Left lobe of liver (tissue), 2 donors: Measurements from ENCODE around the gene RAP1B. TPM values are rescaled to one million over a fixed set of nuclear protein-coding genes. Genes with fewer than 3 reads are reported as not detected.

Experiments
- ATAC-seq: fragments of 200-7000 bp; cut with Tn5 transposase; one replicate; pipeline ENCODE4 v1.9.1; 2020; ENCODE audit warnings: mild to moderate bottlenecking, moderate library complexity
- DNase-seq: peaks from one replicate; pipeline ENCODE4 v3.0.0-alpha.2; 2020; ENCODE audit warnings: low spot score
- total RNA-seq: library from RNA; stranded (reverse); gene quantifications from one replicate; pipeline ENCODE4 v1.2.1, GENCODE V29; 2021
- donor health status: DM: no; HTN: no; CAD: no; lungs with moderate emphysema.
- donor health status: DM: no; HTN: yes; CAD: no.

The RAP1B gene
- total RNA-seq, 1 donor from 2014 or later: 48.1 TPM

DNA sequence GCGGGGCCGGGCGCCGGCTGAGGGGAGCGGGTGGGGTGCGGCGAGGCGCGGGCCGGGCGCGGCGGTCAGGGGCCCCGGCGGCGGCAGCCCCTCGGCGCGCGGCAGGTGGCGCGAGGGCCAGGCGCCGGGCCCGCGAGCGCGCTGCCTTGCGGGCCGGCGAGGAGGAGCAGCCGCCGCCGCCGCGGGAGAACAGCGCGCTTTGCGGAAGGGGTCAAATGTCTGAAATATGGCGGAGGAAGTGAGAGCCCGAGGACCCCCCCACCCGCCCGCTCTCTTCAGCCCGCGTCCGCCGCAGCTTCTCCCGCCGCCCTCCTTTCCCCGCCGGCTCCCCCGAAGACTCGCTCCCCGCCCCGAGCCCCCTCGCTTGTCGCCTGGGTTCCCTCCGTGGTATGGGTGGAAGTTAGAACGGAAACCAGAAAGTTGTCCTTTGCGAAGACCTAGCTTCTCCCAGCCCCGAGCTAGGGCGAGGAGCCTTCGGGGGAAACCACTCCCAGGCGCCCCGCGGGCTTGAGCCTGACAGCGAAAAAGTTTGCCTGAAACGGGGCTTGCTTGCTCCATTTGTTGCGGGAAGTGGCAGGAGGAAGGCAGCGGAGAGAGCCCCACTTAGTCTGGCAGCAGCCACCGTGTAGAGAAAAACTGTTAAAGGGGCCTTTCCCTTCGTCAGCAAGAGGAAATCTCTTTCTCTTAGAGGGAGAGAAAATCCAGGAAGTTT lies 551 bp downstream of the RAP1B start:
- peak; percentile 72 for DNase-seq
- peak; percentile 51 for ATAC-seq

DNA sequence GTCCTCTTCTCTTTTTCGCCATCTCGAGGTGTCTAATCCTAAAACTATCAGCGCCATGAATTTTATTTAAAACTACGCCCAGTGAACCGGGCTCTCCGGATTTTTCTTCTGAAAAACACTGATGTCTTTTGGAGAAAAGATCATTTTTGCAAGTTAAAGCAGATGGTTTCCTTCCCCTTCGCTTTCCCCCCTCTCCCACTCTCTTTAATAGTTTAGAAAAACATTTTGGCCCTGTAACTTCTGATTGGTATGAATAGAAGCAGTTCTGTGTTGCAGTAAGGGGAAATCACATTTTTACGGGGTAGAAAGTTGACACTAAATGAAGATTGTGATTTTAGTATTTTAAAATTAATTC lies 1.1 kb downstream of the RAP1B start:
- no peak for ATAC-seq
- no peak for DNase-seq

GRCh38 chr12:68612202-68612601 lies 1.5 kb downstream of the RAP1B start:
- ATAC-seq: no peak
- no peak for DNase-seq

DNA sequence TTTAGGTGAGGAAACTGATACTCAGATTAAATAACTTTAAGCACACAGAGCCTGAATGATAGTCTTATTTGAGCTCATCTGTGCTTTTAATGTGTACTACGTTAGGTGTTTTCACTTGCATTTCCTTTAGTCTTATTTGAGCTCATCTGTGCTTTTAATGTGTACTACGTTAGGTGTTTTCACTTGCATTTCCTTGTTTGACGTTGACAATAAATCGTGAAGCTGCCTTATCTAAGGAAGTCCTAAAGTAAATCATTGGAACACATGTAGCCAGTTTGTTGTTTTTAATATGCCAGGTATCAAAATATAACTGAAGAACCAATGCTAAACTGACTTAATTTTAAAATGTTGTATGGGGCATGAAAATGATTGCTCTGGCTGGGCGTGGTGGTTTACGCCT lies 2.0 kb downstream of the RAP1B start:
- ATAC-seq (no peak), DNase-seq (no peak)

DNA sequence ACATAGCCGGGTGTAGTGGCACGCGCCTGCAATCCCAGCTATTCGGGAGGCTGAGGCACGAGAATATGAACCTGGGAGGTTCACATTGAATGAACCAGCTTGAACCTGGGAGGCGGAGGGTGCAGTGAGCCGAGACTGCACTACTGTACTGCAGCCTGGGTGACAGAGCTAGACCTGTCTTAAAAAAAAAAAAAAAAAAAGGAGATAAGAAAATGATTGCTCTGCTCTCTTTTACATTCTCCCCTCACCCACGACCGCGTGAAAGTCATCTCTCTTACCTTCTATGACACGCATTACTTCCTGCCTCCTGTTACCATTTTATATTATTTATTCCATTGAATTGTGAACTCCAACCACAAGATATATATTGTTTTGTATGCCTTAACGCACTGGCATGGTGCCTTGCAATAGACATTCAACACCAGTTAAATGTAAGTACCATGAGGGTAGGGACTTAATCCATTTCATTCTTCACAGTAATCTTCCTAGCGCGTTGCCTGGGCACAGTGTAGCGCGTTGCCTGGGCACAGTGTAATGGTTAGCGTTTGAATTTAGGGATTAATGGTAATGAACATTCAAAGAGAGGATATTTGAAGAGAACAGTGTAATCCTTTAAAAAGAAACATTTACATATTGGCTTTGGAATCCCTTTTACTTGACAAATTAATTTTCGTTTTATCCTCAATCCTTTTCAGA lies 2.7 kb downstream of the RAP1B start:
- DNase-seq: no peak
- ATAC-seq: no peak

DNA sequence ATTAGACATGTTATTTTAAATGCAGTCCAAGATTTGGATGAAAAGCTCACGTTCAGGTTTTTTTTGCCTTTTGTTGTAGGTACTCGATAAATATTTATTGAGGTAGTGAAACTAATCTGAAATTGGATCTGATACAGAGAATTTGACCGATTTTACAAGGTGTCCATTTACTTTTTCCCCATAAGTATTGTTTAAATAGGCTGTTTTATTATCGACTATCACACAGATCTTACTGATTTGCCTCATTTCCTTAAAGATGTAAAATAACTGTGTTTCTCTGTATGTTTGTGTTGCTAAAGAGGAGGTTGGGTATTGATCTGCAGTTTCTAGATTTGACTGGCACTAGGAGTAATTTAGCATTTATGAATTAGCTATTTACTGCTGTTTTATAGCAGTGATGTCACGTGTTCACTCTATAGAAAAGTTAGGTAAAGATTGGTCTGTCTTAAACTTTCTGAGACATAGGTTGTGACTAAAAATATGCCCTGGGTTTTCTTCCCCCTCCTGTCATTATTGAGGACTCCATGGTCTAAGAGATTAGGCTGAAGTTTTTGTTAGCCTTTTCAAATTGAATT lies 3.5 kb downstream of the RAP1B start:
- no peak for ATAC-seq
- no peak for DNase-seq

DNA sequence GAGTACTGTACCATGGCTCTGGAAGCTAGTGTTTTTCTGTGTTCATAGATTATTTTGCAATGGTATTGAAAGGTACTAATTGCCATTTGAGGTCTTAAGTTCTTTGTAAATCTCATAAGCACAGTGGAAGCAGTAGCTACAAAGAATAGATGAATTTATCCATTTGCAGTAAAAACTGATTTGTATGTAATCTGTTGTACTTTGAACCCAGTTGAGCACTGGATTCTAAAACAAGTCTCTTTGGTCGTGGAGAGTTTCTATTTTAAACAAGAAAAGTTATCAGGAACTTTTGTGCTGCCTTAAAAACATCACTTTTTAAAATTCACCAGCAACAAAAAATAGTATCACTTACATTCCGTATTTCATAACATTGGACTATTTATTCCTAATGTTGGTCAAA lies 4.1 kb downstream of the RAP1B start:
- DNase-seq (no peak), ATAC-seq (no peak)

DNA sequence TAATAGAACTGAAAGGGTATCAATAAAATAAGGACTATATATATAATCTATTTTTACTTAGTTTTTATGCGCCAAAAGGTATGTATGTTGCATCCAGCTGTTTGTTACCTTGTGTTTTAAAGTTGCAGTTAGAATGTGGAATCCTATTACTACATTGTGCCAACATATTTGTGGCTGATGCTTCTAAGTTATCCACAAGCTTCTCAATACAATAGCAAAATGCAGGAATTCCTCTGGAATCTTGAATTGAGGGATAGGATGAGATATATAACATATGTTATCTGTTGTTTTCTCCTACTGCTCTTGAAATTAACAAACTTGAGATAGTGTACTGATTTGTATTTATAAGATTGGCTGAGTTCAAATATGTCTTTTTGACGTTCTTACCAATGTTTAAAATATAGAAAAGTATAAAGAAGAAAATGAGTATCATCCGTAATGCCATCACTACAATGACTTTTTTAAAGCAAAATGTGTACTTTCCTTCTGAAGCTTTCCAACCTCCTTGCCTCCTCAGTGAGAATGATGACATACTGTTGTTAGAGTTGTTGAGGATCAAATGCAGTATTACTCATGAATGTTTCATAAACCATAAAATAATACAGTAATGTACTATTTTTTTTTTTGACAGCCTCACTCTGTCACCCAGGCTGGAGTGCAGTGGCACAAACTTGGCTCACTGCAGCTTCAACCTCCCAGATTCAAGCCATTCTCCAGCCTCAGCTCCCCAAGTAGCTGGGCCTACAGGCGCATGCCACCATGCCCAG lies 6.6 kb downstream of the RAP1B start:
- ATAC-seq (no peak), DNase-seq (no peak)

DNA sequence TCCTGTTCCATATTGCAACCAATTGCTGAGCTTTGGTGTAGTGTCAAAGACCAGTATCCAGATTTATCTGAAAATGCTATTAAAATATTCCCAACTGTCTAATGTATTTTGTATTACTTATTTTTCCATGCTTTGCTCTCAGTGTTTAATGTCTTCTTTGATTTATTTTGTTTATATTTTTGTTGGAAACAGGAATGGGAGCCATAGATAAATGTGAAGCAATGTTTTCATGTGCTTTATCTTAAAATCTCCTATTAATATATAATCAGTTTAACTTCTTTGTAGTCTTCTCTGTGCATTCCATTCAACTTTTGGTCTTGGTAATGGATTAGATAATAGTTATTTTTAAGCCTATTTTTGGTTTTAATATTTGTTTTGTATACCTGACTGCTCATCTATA lies 8.8 kb downstream of the RAP1B start:
- ATAC-seq (no peak), DNase-seq (no peak)

DNA sequence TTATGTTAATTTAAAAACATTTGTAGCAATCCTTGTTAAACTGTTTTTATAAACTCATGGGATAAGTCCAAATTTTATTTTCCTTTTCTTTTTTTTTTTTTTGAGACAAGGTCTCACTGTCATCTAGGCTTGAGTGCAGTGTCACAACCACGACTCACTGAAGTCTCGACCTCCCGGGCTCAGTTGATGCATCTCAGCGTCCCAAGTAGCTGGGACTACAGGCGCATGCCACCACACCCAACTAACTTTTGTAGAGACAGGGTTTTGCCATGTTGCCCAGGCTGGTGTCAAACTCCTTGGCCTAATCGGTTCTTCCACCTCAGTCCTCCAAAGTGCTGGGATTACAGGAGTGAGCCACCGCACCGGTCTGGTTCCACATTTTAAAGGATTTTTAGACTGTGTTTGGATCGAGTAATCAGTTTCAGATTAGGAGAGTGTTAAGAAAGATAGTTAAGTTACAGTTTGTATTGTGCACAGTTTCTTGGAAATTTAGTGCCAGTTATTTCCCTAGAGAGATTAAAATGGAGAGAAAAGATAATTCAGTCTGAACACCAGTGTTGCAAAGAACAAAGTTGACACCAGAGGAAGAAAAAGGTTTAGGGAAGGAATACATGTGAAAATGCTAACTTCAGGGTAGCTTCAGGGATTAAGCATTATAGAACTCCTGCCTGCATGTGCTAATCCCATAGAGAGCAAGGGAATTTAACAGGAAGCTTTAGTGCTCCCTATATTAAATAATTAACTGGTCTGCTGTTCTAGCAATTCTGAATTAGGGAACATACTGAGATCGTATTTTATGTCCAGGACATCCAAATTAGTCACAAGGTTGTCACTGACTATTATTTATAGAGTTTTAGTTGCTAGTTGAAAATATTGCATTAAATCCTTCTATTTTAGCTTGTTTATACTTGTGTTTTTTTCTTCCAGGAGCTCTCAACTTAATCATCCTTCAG lies 10.1 kb downstream of the RAP1B start:
- ATAC-seq: no peak
- DNase-seq: no peak

- ATAC-seq (peak; percentile 41), DNase-seq (no peak)
These were observed 10.9 kb downstream of the RAP1B start for GRCh38 chr12:68621472-68622081.

DNA sequence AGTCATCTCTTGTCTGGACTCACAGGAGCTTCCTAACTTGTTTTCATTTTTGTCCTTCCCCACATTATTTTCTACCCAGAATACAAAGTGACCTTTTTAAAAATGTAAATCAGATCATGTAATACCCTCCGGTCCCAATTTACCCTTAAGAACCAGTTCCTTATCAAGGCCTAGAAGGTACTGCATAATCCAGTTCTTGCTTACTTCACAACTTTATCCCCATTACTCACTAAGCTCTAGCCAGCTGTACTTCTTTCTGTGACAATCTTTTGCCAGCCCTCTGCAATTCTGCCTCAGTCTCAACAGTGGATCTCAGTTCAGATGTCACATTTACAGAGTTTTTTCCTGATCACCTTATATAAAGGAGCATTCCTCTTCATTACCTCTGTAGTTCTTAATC lies 11.6 kb downstream of the RAP1B start:
- DNase-seq: no peak
- ATAC-seq: peak; percentile 26

DNA sequence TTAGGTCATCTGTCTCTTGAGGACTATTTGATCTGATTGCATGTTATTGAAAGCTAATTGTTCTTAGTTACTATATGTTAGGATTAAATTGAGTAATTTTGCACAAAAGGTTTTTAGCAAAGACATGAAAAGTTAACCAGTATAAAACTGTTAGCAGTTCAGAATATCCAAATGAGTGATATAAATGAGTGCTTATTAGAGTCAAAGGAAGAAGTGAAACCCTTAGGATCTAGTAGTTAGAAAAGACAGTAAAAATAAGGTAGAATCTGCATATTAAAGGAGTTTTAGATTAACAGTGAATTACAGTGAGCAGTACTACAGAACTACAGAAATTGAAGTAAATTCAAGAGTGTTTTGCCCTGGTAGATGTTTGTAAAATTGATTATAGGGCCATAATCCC lies 12.4 kb downstream of the RAP1B start:
- ATAC-seq (no peak), DNase-seq (no peak)

- ATAC-seq (no peak), DNase-seq (no peak)
These were observed 13.3 kb downstream of the RAP1B start for GRCh38 chr12:68623984-68624383.

GRCh38 chr12:68624933-68625332 lies 14.2 kb downstream of the RAP1B start:
- DNase-seq (no peak), ATAC-seq (no peak)

GRCh38 chr12:68627673-68628319 lies 17.1 kb downstream of the RAP1B start:
- no peak for ATAC-seq
- DNase-seq: no peak

DNA sequence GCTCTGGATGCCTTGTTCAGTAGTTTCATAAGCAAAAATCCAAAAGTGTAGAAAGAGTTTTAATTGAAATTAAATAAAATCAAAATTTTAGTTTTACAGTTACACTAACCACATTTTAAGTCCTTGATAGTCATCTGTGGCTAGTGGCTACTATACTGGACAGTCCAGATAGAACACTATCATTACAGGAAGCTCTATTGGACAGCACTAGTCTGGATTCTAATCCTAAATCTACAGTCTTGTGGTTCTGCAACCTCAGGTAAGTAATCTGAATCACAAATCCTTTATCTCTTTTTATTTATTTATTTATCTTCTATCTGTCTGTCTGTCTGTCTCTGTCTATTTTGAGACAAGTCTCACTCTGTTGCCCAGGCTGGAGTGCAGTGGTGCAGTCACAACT lies 18.0 kb downstream of the RAP1B start:
- DNase-seq (no peak), ATAC-seq (no peak)

GRCh38 chr12:68630050-68630449 lies 19.4 kb downstream of the RAP1B start:
- DNase-seq (no peak), ATAC-seq (peak; percentile 46)

DNA sequence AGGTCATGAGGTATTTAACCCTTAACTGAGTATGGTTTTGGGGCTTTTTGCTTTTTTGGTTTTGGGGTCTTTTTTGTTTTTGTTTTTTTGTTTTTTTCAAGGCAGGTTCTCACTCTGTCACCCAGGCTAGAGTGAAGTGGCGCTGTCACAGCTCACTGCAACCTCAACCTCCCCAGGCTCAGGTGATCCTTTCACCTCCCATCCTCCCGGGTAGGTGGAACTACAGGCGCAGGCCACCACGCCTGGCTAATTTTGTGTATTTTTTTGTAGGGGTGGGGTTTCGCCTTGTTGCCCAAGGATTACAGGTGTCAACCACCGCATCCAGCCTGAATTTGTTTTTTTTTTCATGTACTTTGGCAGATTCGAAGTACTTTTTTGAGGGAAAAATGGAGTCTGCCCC lies 19.9 kb downstream of the RAP1B start:
- ATAC-seq (no peak), DNase-seq (no peak)

GRCh38 chr12:68631227-68631626 lies 20.5 kb downstream of the RAP1B start:
- DNase-seq: no peak
- ATAC-seq: no peak
